B cell (primary cell): ENCODE results near the gene CC2D2A. TPM values are rescaled to one million over a fixed set of nuclear protein-coding genes. Genes with fewer than 3 reads are reported as not detected.

Source experiments
- ATAC-seq: fragments of 200-7000 bp; cut with Tn5 transposase; one replicate; pipeline ENCODE4 v1.10.0; 2021; ENCODE audit warnings: low read depth, mild to moderate bottlenecking, moderate number of reproducible peaks, moderate library complexity
- CTCF ChIA-PET: fragments of 350-600 bp; sonication (Branson Sonifier 250); formaldehyde crosslinking; loops from one replicate; lab custom pipeline; 2021; ENCODE audit warnings: antibody characterized with exemption, inconsistent platforms; lab: Charles Lee
- POLR2A ChIA-PET: fragments of 350-600 bp; sonication (Branson Sonifier 250); formaldehyde crosslinking; loops from one replicate; lab custom pipeline; 2021; ENCODE audit warnings: antibody characterized with exemption; lab: Charles Lee
- DNase-seq: peaks from one replicate; pipeline ENCODE4 v3.0.0; 2013
- H2AFZ ChIP-seq: 2 replicates; pipeline ENCODE4 v1.6.1; 2012; ENCODE audit warnings: mild to moderate bottlenecking, low read depth, low read length; ENCODE audit not compliant: insufficient read depth, poor library complexity, severe bottlenecking
- H3K27ac ChIP-seq, 2 donors: 1 replicate in 1 of 2; 2 replicates in 1 of 2; pipeline ENCODE4 v1.5.1; 2012 to 2013; ENCODE audit warnings: low read length in 2 of 2, mild to moderate bottlenecking in 2 of 2, moderate library complexity in 1 of 2
- H3K27me3 ChIP-seq, 4 experiments: fragments of 200-600 bp in 1 of 4; sonication (generic) in 1 of 4; replicated peaks in 1 of 4; 1 replicate in 2 of 4; 2 replicates in 2 of 4; pipeline versions ENCODE4 v1.6.1 to v1.7.0; 2013 to 2016; ENCODE audit warnings: low read length in 3 of 4, mild to moderate bottlenecking in 2 of 4, mixed read lengths in 1 of 4, moderate library complexity in 1 of 4; ENCODE audit not compliant: insufficient read depth in 4 of 4, control insufficient read depth in 3 of 4; ENCODE audit errors: control extremely low read depth in 1 of 4
- H3K36me3 ChIP-seq, 2 experiments: replicated peaks in 1 of 2; 1 replicate in 1 of 2; 2 replicates in 1 of 2; pipeline versions ENCODE4 v1.6.1 to v1.7.1; 2013; ENCODE audit warnings: low read length in 1 of 2; ENCODE audit not compliant: insufficient read depth in 2 of 2, control insufficient read depth in 1 of 2; ENCODE audit errors: control extremely low read depth in 1 of 2, extremely low read depth in 1 of 2
- H3K4me1 ChIP-seq, 2 donors: fragments of 200-600 bp in 1 of 2; sonication (generic) in 1 of 2; 1 replicate in 1 of 2; 2 replicates in 1 of 2; pipeline versions ENCODE4 v1.5.1 to v1.6.1; 2013 to 2017; ENCODE audit warnings: low read length in 2 of 2; ENCODE audit not compliant: control insufficient read depth in 2 of 2, insufficient read depth in 2 of 2
- H3K4me2 ChIP-seq: replicated peaks from 2 replicates; pipeline ENCODE3; 2012; ENCODE audit warnings: mild to moderate bottlenecking, low read depth, low read length; ENCODE audit not compliant: poor library complexity, severe bottlenecking
- H3K4me3 ChIP-seq, 5 experiments: fragments of 200-600 bp in 1 of 5; sonication (generic) in 1 of 5; 1 replicate in 3 of 5; 2 replicates in 2 of 5; pipeline versions ENCODE4 v1.5.1 to v1.7.0; 2011 to 2016; ENCODE audit warnings: low read length in 4 of 5, mild to moderate bottlenecking in 4 of 5, low read depth in 2 of 5, control low read depth in 1 of 5, moderate library complexity in 1 of 5; ENCODE audit not compliant: insufficient read depth in 1 of 5; ENCODE audit errors: control extremely low read depth in 1 of 5, extremely low read depth in 1 of 5
- H3K79me2 ChIP-seq: fragments of 200-600 bp; sonication (generic); one replicate; pipeline ENCODE4 v1.6.0; 2016; ENCODE audit warnings: low read length; ENCODE audit not compliant: control insufficient read depth, insufficient read depth
- H3K9ac ChIP-seq: fragments of 200-600 bp; sonication (generic); 2 replicates; pipeline ENCODE4 v1.6.1; 2017; ENCODE audit warnings: mild to moderate bottlenecking, low read length, moderate library complexity
- H3K9me3 ChIP-seq, 3 donors: one replicate each; pipeline versions ENCODE4 v1.6.1 to v1.7.1; 2013; ENCODE audit warnings: low read length in 2 of 3; ENCODE audit not compliant: control insufficient read depth in 2 of 3, insufficient read depth in 1 of 3; ENCODE audit errors: control extremely low read depth in 1 of 3
- H4K20me1 ChIP-seq: 2 replicates; pipeline ENCODE4 v1.6.0; 2012; ENCODE audit warnings: mild to moderate bottlenecking, low read length; ENCODE audit not compliant: insufficient read depth, control insufficient read depth, poor library complexity, severe bottlenecking
- H3K27ac Mint-ChIP-seq: one replicate; pipeline ENCODE4 v1.8.0; 2021; ENCODE audit warnings: mixed read lengths
- H3K27me3 Mint-ChIP-seq: one replicate; pipeline ENCODE4 v1.8.0; 2021; ENCODE audit warnings: mixed read lengths
- H3K4me1 Mint-ChIP-seq: one replicate; pipeline ENCODE4 v1.8.0; 2021; ENCODE audit warnings: mixed read lengths
- H3K4me3 Mint-ChIP-seq: one replicate; pipeline ENCODE4 v1.8.0; 2021; ENCODE audit warnings: mixed read lengths
- H3K9me3 Mint-ChIP-seq: one replicate; pipeline ENCODE4 v1.8.0; 2022; ENCODE audit warnings: mixed read lengths; ENCODE audit not compliant: insufficient read depth
- CTCF ChIP-seq: fragments of 200-600 bp; IDR thresholded peaks from one replicate; pipeline ENCODE4 v1.8.0; 2022; ENCODE audit warnings: antibody characterized with exemption, mild to moderate bottlenecking
- EZH2 ChIP-seq: IDR thresholded peaks from 2 replicates; pipeline ENCODE4 v1.6.1; 2012; ENCODE audit warnings: borderline replicate concordance, low read depth, mild to moderate bottlenecking, moderate library complexity, low read length; ENCODE audit not compliant: insufficient read depth, poor library complexity, severe bottlenecking
- WGBS: methylation state at CpG from one replicate; pipeline ENCODE4 v1.1.5; 2013; ENCODE audit warnings: missing lambda C conversion rate; ENCODE audit not compliant: insufficient coverage; 5-methylcytosine and 5-hydroxymethylcytosine counted together
- intact Hi-C: fragments of 100-400 bp; cut with micrococcal nuclease; formaldehyde crosslinking; loops from one replicate; pipeline ENCODE4 v1.10.0; 2022
- polyA plus RNA-seq: library from polyadenylated mRNA; depleted of rRNA; stranded (reverse); fragments of >200 nt; gene quantifications from 2 replicates; pipeline ENCODE4 v1.2.3, GENCODE V29; 2012
- total RNA-seq, 2 donors: library from RNA; stranded (reverse); fragments of 120-200 nt in 1 of 2; gene quantifications; 1 replicate in 1 of 2; 2 replicates in 1 of 2; pipeline versions ENCODE4 v1.2.3 to v1.2.4, GENCODE V29; 2013 to 2022

Gene CC2D2A
- total and polyA plus RNA-seq, 2 donors (not counting 1 experiment from before 2014, with no cell fraction given): not detected

GRCh38 chr4:15536552-15537499, 67.1 kb downstream of the CC2D2A start:
- no peak for TF ChIP-seq CTCF
- TF ChIP-seq EZH2: no peak
- DNase-seq: no peak
- ChIA-PET POLR2A (interaction anchor here (0.7 kb wide), 1 partner anchor 480 kb away, joined by 3 read pairs; no protein-coding TSS in a partner anchor), CTCF (no interaction called here)
- Histone ChIP-seq H3K36me3 (no peaks in the 10 kb centered on the region), H3K27me3 (no peaks in the 10 kb centered on the region), H3K4me2 (no peak overlapping the region), H3K4me1 (no peaks in the 10 kb centered on the region), H4K20me1 (no peaks in the 10 kb centered on the region), H3K79me2 (no peaks in the 10 kb centered on the region), H3K9me3 (no peaks in the 10 kb centered on the region), H3K27ac (no peak overlapping the region), H2AFZ (no peak overlapping the region), H3K9ac (no peak overlapping the region), H3K4me3 (no peak overlapping the region)
- Mint-ChIP-seq H3K27ac (no peak overlapping the region), H3K9me3 (no peaks in the 10 kb centered on the region), H3K4me3 (no peak overlapping the region), H3K27me3 (no peaks in the 10 kb centered on the region), H3K4me1 (no peaks in the 10 kb centered on the region)
- intact Hi-C loops: no loop called here
- ATAC-seq: no peak
- 100% methylated on average over 5 of the region's 7 CpGs for WGBS

- no peak overlapping the region for H3K27ac ChIP-seq
These were observed 72.3 kb downstream of the CC2D2A start for GRCh38 chr4:15541941-15542340.

More at GRCh38 chr4:15541941-15542340, 72.3 kb downstream of the CC2D2A start:
- Histone ChIP-seq H3K9me3 (no peaks in the 10 kb centered on the region), H3K27me3 (no peaks in the 10 kb centered on the region), H3K79me2 (no peaks in the 10 kb centered on the region), H3K4me2 (no peak overlapping the region), H3K4me3 (no peak overlapping the region), H3K9ac (no peak overlapping the region), H3K4me1 (no peaks in the 10 kb centered on the region), H2AFZ (no peak overlapping the region), H3K36me3 (no peaks in the 10 kb centered on the region), H4K20me1 (no peaks in the 10 kb centered on the region)
- POLR2A ChIA-PET: no interaction called here
- WGBS: 94% methylated on average over 3 of the region's 5 CpGs
- Mint-ChIP-seq H3K4me3 (no peak overlapping the region), H3K9me3 (no peaks in the 10 kb centered on the region), H3K27ac (no peak overlapping the region), H3K4me1 (no peaks in the 10 kb centered on the region), H3K27me3 (no peaks in the 10 kb centered on the region)
- DNase-seq: no peak
- TF ChIP-seq EZH2 (no peak), CTCF (no peak)
- intact Hi-C loops: no loop called here
- no peak for ATAC-seq
- CTCF ChIA-PET: no interaction called here
